Subcutaneous abdominal adipose tissue (tissue), 5 donors: ENCODE data around the gene LRIG1.

Experiments
- H3K27ac ChIP-seq: one replicate; pipeline ENCODE4 v1.7.0; 2013; ENCODE audit warnings: low read depth, mild to moderate bottlenecking, inconsistent platforms, low read length, moderate library complexity
- H3K27me3 ChIP-seq, 5 donors: one replicate each; pipeline ENCODE4 v1.7.0; 2013; ENCODE audit warnings: low read length in 5 of 5, inconsistent platforms in 1 of 5; ENCODE audit not compliant: control insufficient read depth in 5 of 5, insufficient read depth in 4 of 5
- H3K36me3 ChIP-seq, 5 donors: one replicate each; pipeline ENCODE4 v1.7.0; 2013; ENCODE audit warnings: low read length in 5 of 5; ENCODE audit not compliant: control insufficient read depth in 5 of 5, insufficient read depth in 5 of 5
- H3K4me1 ChIP-seq, 5 donors: one replicate each; pipeline ENCODE4 v1.7.0; 2013; ENCODE audit warnings: low read length in 5 of 5, mild to moderate bottlenecking in 3 of 5, moderate library complexity in 1 of 5; ENCODE audit not compliant: control insufficient read depth in 5 of 5, insufficient read depth in 5 of 5
- H3K4me3 ChIP-seq, 5 donors: one replicate each; pipeline ENCODE4 v1.7.0; 2013; ENCODE audit warnings: low read length in 5 of 5, low read depth in 1 of 5
- H3K9ac ChIP-seq, 5 donors: one replicate each; pipeline ENCODE4 v1.7.0; 2013; ENCODE audit warnings: low read length in 5 of 5, mild to moderate bottlenecking in 4 of 5, moderate library complexity in 3 of 5
- H3K9me3 ChIP-seq, 5 donors: one replicate each; pipeline ENCODE4 v1.7.0; 2013; ENCODE audit warnings: low read length in 5 of 5; ENCODE audit not compliant: control insufficient read depth in 5 of 5
- donor health status: healthy.
- donor health status: healthy.
- donor health status: healthy.
- donor health status: healthy.
- donor health status: healthy.

The LRIG1 gene

DNA sequence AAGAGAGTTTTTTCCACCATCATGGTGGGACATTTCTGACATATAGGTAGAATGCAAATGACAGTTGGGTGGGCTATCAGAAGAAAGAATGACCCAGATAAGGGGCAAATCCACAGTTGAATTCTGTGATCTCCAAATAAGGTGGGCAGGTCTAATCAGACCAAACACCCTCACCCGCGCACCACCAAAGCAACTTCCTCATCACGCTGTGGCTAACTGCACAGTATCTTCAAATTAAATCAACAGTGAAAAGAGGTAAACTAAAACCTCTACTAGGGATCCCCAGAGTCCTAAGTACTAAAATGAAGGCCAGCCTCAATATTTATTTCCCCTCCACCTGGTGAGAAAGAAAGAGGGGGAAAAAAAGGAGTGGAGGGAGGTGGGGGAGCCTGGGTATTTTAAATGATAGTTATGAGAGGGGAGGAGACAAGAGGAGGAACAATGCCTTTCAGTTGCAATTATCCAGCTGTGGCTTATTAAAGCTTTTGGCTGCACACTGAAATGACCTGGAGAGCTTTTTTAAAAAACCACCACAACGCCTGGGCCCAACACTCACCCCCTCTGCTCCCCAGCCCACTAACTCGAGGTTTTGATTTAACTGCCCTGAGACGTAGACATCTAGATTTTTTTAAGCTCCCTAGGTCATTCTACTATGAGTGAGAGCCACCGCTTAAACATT is 61.0 kb downstream of the LRIG1 start:
- Histone ChIP-seq H3K9me3 (no peaks in the 10 kb centered on the region), H3K36me3 (peaks cover 0 to 19% (median 0%) of the 10 kb centered on the region in 5 donors), H3K9ac (no peak overlapping the region), H3K4me3 (no peak overlapping the region), H3K4me1 (peaks cover 17 to 47% (median 33%) of the 10 kb centered on the region in 5 donors), H3K27ac (no peak overlapping the region), H3K27me3 (no peaks in the 10 kb centered on the region)

DNA sequence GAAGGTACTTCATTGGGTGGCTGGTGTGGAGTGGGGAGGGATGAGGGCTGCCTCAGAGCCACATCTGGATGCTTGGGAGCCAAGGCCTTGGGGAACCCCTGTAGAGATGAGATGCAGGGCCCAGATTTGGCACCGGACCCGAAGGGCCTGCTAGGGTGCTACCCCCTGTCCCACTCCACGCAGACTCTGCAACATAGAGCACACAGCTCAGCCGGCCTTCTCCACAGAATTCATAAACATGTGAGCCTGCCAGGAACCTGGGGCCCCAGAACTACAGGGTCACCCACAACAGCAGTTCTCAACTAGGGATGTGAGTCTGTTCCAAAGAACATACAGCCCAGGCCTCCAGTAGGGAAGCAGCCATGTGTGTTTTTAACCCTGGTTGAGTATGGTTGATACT is 62.8 kb downstream of the LRIG1 start:
- Histone ChIP-seq H3K27me3 (no peaks in the 10 kb centered on the region), H3K4me1 (peaks cover 17 to 45% (median 34%) of the 10 kb centered on the region in 5 donors), H3K27ac (no peak overlapping the region), H3K4me3 (no peak overlapping the region), H3K9me3 (no peaks in the 10 kb centered on the region), H3K9ac (no peak overlapping the region), H3K36me3 (peaks cover 0 to 11% (median 0%) of the 10 kb centered on the region in 5 donors)

DNA sequence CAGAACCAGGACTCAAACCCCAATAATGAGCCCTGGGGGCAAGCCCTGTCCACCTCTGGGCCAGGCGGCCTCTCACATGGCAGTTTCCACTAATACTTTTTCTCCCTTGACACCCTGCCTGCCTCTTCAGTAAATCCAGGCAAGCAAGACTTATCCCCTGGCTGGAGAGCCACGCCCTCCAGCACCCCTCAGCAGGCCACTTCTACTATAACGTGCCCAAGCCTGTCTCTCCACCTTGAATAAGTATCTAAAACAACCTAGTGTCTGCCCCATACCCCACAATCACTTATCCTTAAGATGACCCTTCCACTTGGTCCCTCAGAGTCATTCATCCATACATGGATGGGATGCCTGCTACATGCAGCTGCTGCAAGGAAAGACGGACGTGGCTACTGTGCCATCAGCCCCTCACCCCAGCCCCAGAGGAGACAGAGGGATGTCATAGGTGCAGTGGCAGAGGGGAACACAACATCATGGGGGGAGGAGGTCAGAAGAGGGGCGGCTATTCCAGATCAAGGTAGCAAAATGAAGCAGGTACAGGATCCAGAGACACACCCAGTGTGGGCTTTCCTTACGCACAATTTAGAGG is 63.4 kb downstream of the LRIG1 start:
- peaks cover 0 to 11% (median 0%) of the 10 kb centered on the region in 5 donors for H3K36me3 ChIP-seq
- H3K27ac ChIP-seq, result no peak overlapping the region
- H3K9me3 ChIP-seq, result no peaks in the 10 kb centered on the region
- no peaks in the 10 kb centered on the region for H3K27me3 ChIP-seq
- H3K4me3 ChIP-seq, result no peak overlapping the region
- no peak overlapping the region for H3K9ac ChIP-seq
- H3K4me1 ChIP-seq, result peaks cover 14 to 44% (median 30%) of the 10 kb centered on the region in 5 donors

DNA sequence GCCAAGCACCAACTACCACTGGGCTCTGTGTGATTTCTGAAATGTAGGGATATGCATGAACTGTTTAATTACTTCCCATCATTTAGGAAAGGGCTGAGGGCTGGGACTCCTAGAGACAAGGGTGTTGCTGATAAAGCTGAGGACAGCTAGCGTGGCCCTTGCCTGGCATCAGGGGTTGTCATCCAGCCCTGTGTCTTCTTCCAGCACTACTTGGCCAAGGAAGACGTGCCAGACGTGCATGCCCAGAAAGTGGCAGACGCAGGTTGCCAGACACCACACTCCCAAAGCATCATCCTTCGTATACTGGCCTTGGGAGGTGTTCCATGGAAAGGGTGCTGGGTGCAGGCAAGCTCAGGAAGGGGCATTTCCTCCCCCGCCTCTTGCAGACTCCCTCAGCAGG is 64.8 kb downstream of the LRIG1 start:
- H3K27ac ChIP-seq, result no peak overlapping the region
- H3K9me3 ChIP-seq, result no peaks in the 10 kb centered on the region
- H3K4me3 ChIP-seq, result no peak overlapping the region
- H3K27me3 ChIP-seq, result no peaks in the 10 kb centered on the region
- peaks cover 11 to 40% (median 22%) of the 10 kb centered on the region in 5 donors for H3K4me1 ChIP-seq
- peaks cover 0 to 7% (median 0%) of the 10 kb centered on the region in 5 donors for H3K36me3 ChIP-seq
- H3K9ac ChIP-seq, result no peak overlapping the region

GRCh38 chr3:66434726-66435125 is 66.1 kb downstream of the LRIG1 start:
- Histone ChIP-seq H3K4me3 (no peak overlapping the region), H3K27ac (no peak overlapping the region), H3K9me3 (no peaks in the 10 kb centered on the region), H3K27me3 (no peaks in the 10 kb centered on the region), H3K4me1 (peaks cover 8 to 34% (median 16%) of the 10 kb centered on the region in 5 donors), H3K36me3 (peaks cover 0 to 9% (median 0%) of the 10 kb centered on the region in 5 donors), H3K9ac (no peak overlapping the region)

GRCh38 chr3:66433522-66433782 is 67.4 kb downstream of the LRIG1 start:
- no peaks in the 10 kb centered on the region for H3K27me3 ChIP-seq
- peak overlapping the region in 1 of 5 donors; percentile 2 for H3K9ac ChIP-seq
- H3K36me3 ChIP-seq, result peaks cover 0 to 7% (median 0%) of the 10 kb centered on the region in 5 donors
- no peaks in the 10 kb centered on the region for H3K9me3 ChIP-seq
- H3K27ac ChIP-seq, result peak overlapping the region; percentile 30
- H3K4me3 ChIP-seq, result no peak overlapping the region
- peaks cover 14 to 42% (median 24%) of the 10 kb centered on the region in 5 donors for H3K4me1 ChIP-seq

DNA sequence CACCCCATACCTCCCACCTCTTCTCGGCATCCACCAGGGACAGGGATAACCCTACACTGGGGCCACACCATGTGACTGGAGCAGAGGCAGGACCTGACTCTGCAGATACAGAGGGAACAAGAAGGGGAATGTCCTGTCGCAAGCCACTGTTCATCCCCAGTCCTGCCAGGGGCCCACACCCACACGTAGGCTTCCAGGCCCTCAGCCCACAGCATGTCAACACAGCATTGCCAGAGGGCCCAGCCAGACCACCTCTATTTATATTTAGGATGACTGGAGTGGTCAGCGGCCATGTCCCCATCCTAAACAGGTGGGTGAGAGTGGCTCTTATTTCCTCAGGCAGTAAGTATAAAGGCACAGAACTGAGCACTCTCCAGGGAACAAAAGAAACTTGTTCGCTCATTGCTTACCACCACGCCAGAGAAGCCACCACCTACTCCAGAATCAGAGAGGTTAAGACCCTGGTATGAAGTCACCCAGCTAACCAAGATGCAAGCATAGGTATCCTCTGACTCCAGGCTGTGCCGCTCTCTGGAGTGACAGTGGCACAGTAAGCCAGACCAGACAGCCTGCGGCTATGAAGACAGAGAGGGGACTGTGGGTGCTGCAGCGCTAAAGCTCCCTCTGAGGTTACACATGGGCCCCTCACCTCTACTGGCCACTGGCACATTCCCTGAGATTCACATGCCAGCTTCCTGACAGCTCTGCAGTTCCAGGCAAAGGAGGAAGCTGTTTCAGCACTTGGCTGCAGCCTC is 67.9 kb downstream of the LRIG1 start:
- Histone ChIP-seq H3K27me3 (no peaks in the 10 kb centered on the region), H3K36me3 (peaks cover 0 to 6% (median 0%) of the 10 kb centered on the region in 5 donors), H3K27ac (peak overlapping the region; percentile 30), H3K4me3 (no peak overlapping the region), H3K4me1 (peaks cover 14 to 47% (median 29%) of the 10 kb centered on the region in 5 donors), H3K9ac (no peak overlapping the region), H3K9me3 (no peaks in the 10 kb centered on the region)

DNA sequence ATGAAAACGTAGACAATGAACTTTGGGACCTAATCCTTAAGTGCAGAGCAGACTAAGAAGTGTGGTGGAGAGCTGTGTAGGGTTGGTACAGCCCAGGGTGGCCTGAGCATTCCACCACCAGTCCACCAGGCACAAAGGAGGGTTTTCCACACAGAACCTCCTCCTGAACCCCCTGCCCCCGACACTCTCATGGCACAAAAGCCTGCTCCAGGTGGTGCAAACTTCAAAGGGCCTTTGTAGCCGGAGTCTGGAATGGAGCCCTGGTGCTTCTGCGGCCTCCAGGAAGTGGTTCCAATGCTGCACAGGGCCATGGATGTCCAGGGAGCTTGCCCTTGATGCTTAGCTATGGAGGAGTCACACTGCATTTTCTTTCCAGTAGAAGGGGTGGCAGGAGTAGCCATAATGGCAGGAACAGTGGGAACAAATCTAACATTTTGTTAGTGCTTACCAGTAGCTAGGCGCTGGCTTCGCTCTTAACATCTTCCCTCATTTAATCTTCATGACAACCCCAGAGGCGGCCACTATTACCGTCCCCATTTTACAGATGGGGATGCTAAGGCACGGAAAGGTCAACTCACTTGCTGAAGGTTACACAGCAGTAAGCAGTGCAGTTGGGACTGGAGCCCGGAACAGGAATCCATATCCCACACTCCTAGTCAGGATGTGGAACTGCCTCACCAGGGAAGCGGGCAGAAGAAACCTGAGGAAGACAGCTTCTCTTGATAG is 68.6 kb downstream of the LRIG1 start:
- Histone ChIP-seq H3K9me3 (no peaks in the 10 kb centered on the region), H3K27ac (peak overlapping the region; percentile 30), H3K9ac (no peak overlapping the region), H3K27me3 (no peaks in the 10 kb centered on the region), H3K36me3 (peaks cover 0 to 3% (median 0%) of the 10 kb centered on the region in 5 donors), H3K4me1 (peaks cover 14 to 52% (median 33%) of the 10 kb centered on the region in 5 donors), H3K4me3 (no peak overlapping the region)

DNA sequence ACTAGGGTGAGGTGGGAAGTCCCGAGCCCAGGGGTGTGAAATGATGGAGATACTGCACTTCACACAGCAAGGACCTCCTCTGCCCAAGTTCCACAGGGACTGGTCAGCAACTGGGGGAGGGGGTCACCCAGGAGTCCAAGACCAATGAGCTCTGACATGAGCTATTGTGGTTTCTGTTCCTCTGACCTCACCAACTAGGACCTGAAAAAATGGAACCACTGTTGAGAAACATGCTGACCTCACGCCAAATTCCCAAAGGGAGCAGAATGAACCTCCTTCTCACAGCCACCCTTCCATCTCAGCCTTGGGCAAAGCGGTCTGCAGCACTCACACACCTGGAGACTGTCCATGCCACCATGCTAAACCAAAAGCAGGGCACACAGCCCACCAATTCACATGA is 69.3 kb downstream of the LRIG1 start:
- Histone ChIP-seq H3K9ac (no peak overlapping the region), H3K36me3 (peaks cover 0 to 3% (median 0%) of the 10 kb centered on the region in 5 donors), H3K4me1 (peaks cover 14 to 52% (median 33%) of the 10 kb centered on the region in 5 donors), H3K27me3 (no peaks in the 10 kb centered on the region), H3K27ac (peak overlapping the region; percentile 70), H3K9me3 (no peaks in the 10 kb centered on the region), H3K4me3 (no peak overlapping the region)
